GM18520 (cell line): ENCODE measurements around the gene TFPI.

ENCODE experiments used
- ATAC-seq: cut with Tn5 transposase; IDR thresholded peaks from one replicate; pipeline ENCODE4 v1.9.1; 2021; ENCODE audit not compliant: unreplicated experiment

The TFPI gene

DNA sequence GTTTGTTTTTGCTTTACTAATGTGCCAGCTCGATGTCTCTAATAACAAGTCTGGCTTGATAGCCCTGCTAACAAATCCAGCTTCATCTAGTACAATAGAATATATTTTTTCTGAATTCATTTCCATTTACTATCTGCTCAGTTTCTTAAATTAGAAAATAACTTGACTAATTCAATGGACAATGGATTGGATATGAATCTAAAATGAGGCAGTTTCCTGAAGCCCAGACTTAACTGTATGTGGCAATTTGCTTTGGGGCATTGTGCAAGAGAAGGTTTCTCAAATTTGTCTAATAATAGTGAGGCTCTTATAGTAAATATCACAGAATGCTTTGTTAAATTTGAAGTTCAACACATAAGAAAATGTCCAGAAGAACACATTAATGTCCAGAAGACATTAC is 132.0 kb downstream of the TFPI start:
- ATAC-seq: no peak

DNA sequence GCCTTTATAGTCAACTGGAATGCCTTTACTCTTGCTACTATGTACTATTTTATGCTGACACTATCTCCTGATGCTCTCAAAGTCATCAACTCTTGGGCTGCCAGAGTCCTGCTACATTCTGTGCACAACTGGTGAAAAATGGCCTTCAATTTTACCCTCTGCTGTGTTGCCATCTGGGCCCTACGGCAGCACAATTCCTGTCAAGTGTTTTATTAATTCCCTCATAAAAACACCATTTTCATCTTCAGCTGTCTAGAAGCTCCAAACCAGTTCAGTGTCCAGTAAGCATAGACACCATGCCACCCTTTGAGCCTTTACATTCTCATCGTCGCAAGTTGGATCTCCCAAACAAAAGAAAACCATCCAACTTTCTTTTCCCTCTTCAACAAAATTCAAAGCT is 132.7 kb downstream of the TFPI start:
- no peak for ATAC-seq

DNA sequence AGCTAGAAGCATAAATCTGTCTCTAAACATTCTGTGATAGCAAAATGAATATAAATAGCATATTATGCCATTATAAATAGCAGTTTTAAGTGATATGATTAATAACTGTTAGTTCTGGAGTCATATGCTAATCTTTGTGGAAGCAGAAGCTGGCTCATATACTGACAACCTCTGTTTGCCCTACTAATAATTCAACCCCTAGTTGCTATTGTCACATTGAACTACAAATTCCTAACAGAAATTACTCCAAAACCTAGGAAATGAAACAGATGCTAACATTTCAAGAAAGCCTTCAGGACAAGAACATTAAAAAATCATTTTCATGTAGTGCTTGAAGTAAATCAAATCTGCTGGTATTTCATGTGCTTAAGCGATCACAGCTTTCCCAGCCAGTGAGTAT is 134.4 kb downstream of the TFPI start:
- no peak for ATAC-seq

DNA sequence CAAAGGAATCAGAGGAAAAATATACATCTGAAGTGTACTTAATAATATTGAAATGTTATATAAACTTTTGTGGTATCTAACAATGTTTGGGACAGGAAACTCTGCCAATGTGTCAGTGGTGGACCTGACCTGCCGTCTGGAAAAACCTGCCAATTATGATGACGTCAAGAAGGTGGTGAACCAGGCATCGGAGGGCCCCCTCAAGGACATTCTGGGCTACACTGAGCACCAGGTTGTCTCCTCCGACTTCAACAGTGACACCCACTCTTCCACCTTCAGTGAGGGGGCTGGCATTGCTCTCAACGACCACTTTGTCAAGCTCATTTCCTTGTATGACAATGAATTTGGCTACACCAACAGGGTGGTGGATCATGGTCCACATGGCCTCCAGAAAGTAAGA is 138.8 kb downstream of the TFPI start:
- no peak for ATAC-seq
